Vagina (tissue), 2 donors: ENCODE measurements around the gene HOXC5.

ENCODE experiments used
- CTCF ChIP-seq, 3 experiments: fragments of 450-650 bp in 2 of 3; fragments of 200-600 bp in 1 of 3; sonication (generic) in 1 of 3; IDR thresholded peaks; one replicate each; pipeline ENCODE4 v1.5.1; 2017 to 2019; ENCODE audit warnings: antibody characterized with exemption in 3 of 3, mild to moderate bottlenecking in 2 of 3, moderate library complexity in 2 of 3
- POLR2A ChIP-seq, 2 donors: fragments of 450-650 bp; IDR thresholded peaks; one replicate each; pipeline ENCODE4 v1.6.1; 2017; ENCODE audit warnings: antibody characterized with exemption in 2 of 2, mild to moderate bottlenecking in 2 of 2, moderate library complexity in 2 of 2
- POLR2AphosphoS5 ChIP-seq, 2 donors: sonication (generic); formaldehyde crosslinking; IDR thresholded peaks; one replicate each; pipeline ENCODE4 v1.9.0; 2017; ENCODE audit warnings: antibody characterized with exemption in 2 of 2, mild to moderate bottlenecking in 2 of 2, low read depth in 1 of 2; ENCODE audit not compliant: insufficient read depth in 1 of 2

DNA sequence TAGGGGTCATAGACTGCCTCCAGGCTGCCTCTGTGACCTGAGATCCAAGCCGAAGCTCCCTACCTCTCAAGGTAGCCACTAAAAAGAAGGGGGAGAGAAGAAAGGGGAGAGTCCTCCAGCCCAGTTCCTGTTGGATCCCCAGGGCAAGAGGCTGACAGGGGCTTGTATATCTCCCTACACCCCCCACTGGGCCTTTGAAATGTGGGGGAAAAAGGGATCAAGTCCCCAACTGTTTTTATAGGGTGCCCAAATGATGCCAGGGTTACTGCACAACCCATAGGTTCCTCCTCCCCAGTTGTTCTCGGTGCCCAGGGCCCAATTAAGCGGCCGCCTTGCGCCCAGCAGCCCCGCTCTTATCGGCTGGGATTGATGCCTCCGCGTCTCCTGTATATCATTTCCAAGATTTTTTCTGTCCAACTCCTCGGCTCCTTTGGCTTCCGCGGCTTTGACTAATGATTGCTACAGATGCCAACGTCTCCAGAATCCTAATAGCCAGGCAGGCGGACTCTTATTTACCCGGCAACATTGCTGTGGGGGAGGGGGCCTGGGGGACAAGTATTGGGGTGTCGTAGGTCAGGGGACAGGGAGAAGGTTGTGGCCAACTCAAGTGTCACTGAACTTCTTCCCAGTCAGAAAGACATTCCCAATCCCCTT is 13.1 kb downstream of the HOXC5 start:
- TF ChIP-seq CTCF (IDR thresholded peaks at IDR 0.05) = no peak
- TF ChIP-seq POLR2AphosphoS5 (IDR thresholded peaks at IDR 0.05; ENCODE audit: insufficient read depth in 1 of 2, low read depth in 1 of 2) = no peak
- TF ChIP-seq POLR2A (IDR thresholded peaks at IDR 0.05) = no peak
